DMS 273 treated with DMSO at 0.1 percent for 48 hours (cell line): ENCODE measurements around the gene NAIF1.
"Not testable (repeated sequence)": the region's sequence is repeated elsewhere in the genome, so short reads cannot be mapped to it uniquely, and the experiment has no call there.

Experiments used
- DNase-seq: peaks from one replicate; lab custom pipeline; 2025; lab: John Stamatoyannopoulos, UW

NAIF1 gene

GRCh38 chr9:128084746-128085145 lies 17.6 kb upstream of the NAIF1 start:
- DNase-seq, result no peak

- DNase-seq, result no peak
Observed at GRCh38 chr9:128082151-128082550, 15.0 kb upstream of the NAIF1 start.

GRCh38 chr9:128081056-128081455 lies 13.9 kb upstream of the NAIF1 start:
- peak; percentile 28 for DNase-seq

- DNase-seq, result no peak
Observed at GRCh38 chr9:128080206-128080605, 13.1 kb upstream of the NAIF1 start.

GRCh38 chr9:128078504-128079434 lies 11.6 kb upstream of the NAIF1 start:
- no peak for DNase-seq

- no peak for DNase-seq
Observed at GRCh38 chr9:128077847-128078503, 10.9 kb upstream of the NAIF1 start.

GRCh38 chr9:128073253-128073886 lies 6.2 kb upstream of the NAIF1 start:
- no peak for DNase-seq

GRCh38 chr9:128072144-128073021 lies 5.3 kb upstream of the NAIF1 start:
- DNase-seq, result peak; percentile 60

GRCh38 chr9:128071475-128071874 lies 4.4 kb upstream of the NAIF1 start:
- not testable (repeated sequence) for DNase-seq

GRCh38 chr9:128070874-128071273 lies 3.8 kb upstream of the NAIF1 start:
- DNase-seq, result no peak

GRCh38 chr9:128068386-128069205 lies 1.5 kb upstream of the NAIF1 start:
- DNase-seq, result no peak

- peak; percentile 98 for DNase-seq
Observed at GRCh38 chr9:128067645-128068385, 695 bp upstream of the NAIF1 start, which contains the start of gene SLC25A25. Gene SLC25A25 (plus strand): TSS chr9:128068232. CDS start chr9:128068320, 88 bp downstream.

GRCh38 chr9:128065907-128066712 lies 1.0 kb downstream of the NAIF1 start:
- DNase-seq, result no peak

- no peak for DNase-seq
Observed at GRCh38 chr9:128062846-128063831, 4.0 kb downstream of the NAIF1 start.

- no peak for DNase-seq
Observed at GRCh38 chr9:128062279-128062678, 4.8 kb downstream of the NAIF1 start.

- no peak for DNase-seq
Observed at GRCh38 chr9:128061275-128061960, 5.7 kb downstream of the NAIF1 start.

- no peak for DNase-seq
Observed at GRCh38 chr9:128059365-128059983, 7.6 kb downstream of the NAIF1 start.
